HUES48 (cell line): ENCODE data around the gene SCLT1.

Source experiments
- H3K27ac ChIP-seq: one replicate; pipeline ENCODE4 v1.7.0; 2013; ENCODE audit warnings: low read depth, low read length, inconsistent platforms
- H3K27me3 ChIP-seq: 2 replicates; pipeline ENCODE4 v1.6.1; 2013; ENCODE audit warnings: mild to moderate bottlenecking, low read length; ENCODE audit not compliant: control insufficient read depth, insufficient read depth
- H3K36me3 ChIP-seq: 2 replicates; pipeline ENCODE4 v1.6.1; 2013; ENCODE audit warnings: low read length; ENCODE audit not compliant: control insufficient read depth, insufficient read depth
- H3K4me1 ChIP-seq: 2 replicates; pipeline ENCODE4 v1.6.1; 2013; ENCODE audit warnings: mild to moderate bottlenecking, low read length; ENCODE audit not compliant: control insufficient read depth, insufficient read depth
- H3K4me3 ChIP-seq: 2 replicates; pipeline ENCODE4 v1.5.1; 2013; ENCODE audit warnings: mild to moderate bottlenecking, low read depth, low read length
- H3K9ac ChIP-seq: 2 replicates; pipeline ENCODE4 v1.6.1; 2013; ENCODE audit warnings: mild to moderate bottlenecking, low read depth, low read length, moderate library complexity
- H3K9me3 ChIP-seq: 2 replicates; pipeline ENCODE4 v1.6.1; 2013; ENCODE audit warnings: low read length; ENCODE audit not compliant: control insufficient read depth, insufficient read depth

SCLT1 gene

GRCh38 chr4:128958194-128958593 lies 135.1 kb downstream of the SCLT1 start:
- no peaks in the 10 kb centered on the region for H3K27me3 ChIP-seq
- H3K4me3 ChIP-seq = no peak overlapping the region
- H3K36me3 ChIP-seq = no peaks in the 10 kb centered on the region
- no peaks in the 10 kb centered on the region for H3K4me1 ChIP-seq
- no peaks in the 10 kb centered on the region for H3K9me3 ChIP-seq
- H3K27ac ChIP-seq = no peak overlapping the region
- H3K9ac ChIP-seq = no peak overlapping the region

- Histone ChIP-seq H3K27ac (no peak overlapping the region), H3K4me3 (no peak overlapping the region), H3K9ac (no peak overlapping the region), H3K36me3 (no peaks in the 10 kb centered on the region), H3K4me1 (no peaks in the 10 kb centered on the region), H3K27me3 (no peaks in the 10 kb centered on the region), H3K9me3 (no peaks in the 10 kb centered on the region)
Measured at GRCh38 chr4:128957459-128957858, 135.9 kb downstream of the SCLT1 start.

GRCh38 chr4:128955751-128956150 lies 137.6 kb downstream of the SCLT1 start:
- no peak overlapping the region for H3K4me3 ChIP-seq
- H3K9me3 ChIP-seq = no peaks in the 10 kb centered on the region
- H3K9ac ChIP-seq = no peak overlapping the region
- no peaks in the 10 kb centered on the region for H3K36me3 ChIP-seq
- no peaks in the 10 kb centered on the region for H3K27me3 ChIP-seq
- H3K27ac ChIP-seq = no peak overlapping the region
- no peaks in the 10 kb centered on the region for H3K4me1 ChIP-seq

DNA sequence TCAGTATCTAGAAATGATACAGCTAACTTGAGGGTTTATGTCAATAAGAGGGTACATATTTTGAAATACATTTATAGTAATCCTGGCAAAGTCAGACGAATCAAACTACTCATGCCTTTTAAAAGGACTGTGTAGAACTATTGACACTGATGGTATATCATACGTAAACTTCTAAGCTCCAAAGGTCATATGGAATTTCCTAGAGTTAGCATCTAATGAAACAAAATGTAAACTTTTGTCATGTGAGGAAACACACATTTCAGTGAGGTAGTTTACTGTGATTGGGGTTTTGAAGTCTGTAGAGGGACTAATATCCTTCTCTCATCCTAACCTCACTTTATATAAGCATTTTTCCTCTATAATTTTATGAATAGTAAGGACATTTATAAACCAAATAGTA lies 138.4 kb downstream of the SCLT1 start:
- H3K36me3 ChIP-seq = no peaks in the 10 kb centered on the region
- H3K27ac ChIP-seq = no peak overlapping the region
- H3K9ac ChIP-seq = no peak overlapping the region
- no peaks in the 10 kb centered on the region for H3K9me3 ChIP-seq
- H3K4me3 ChIP-seq = no peak overlapping the region
- H3K27me3 ChIP-seq = no peaks in the 10 kb centered on the region
- H3K4me1 ChIP-seq = no peaks in the 10 kb centered on the region

- Histone ChIP-seq H3K4me1 (no peaks in the 10 kb centered on the region), H3K4me3 (no peak overlapping the region), H3K27me3 (no peaks in the 10 kb centered on the region), H3K27ac (no peak overlapping the region), H3K36me3 (no peaks in the 10 kb centered on the region), H3K9me3 (no peaks in the 10 kb centered on the region), H3K9ac (no peak overlapping the region)
Measured at GRCh38 chr4:128951316-128951715, 142.0 kb downstream of the SCLT1 start.

GRCh38 chr4:128950796-128951195 lies 142.5 kb downstream of the SCLT1 start:
- no peaks in the 10 kb centered on the region for H3K4me1 ChIP-seq
- no peak overlapping the region for H3K4me3 ChIP-seq
- no peaks in the 10 kb centered on the region for H3K27me3 ChIP-seq
- H3K27ac ChIP-seq = no peak overlapping the region
- no peaks in the 10 kb centered on the region for H3K36me3 ChIP-seq
- H3K9me3 ChIP-seq = no peaks in the 10 kb centered on the region
- no peak overlapping the region for H3K9ac ChIP-seq

DNA sequence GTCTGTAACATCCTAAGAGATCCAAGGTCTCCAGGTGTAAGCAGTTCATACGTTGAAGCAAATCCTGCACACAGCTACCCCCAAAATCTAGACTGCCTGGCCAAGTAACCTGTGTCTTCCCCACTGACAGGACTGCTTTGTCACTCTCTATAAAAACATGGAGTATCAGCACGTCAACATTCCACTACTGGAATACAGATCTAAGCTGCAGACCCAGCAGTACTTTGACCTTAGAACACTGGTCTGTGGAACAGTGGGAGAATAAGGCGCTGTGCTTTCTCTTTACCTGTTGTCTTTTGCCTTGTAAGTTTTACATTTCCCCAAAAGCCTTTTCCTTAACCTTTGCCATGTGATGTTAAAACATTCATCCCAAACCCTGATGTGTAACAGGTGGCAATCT lies 146.4 kb downstream of the SCLT1 start:
- no peak overlapping the region for H3K4me3 ChIP-seq
- H3K9me3 ChIP-seq = no peaks in the 10 kb centered on the region
- H3K36me3 ChIP-seq = no peaks in the 10 kb centered on the region
- H3K27me3 ChIP-seq = no peaks in the 10 kb centered on the region
- H3K27ac ChIP-seq = no peak overlapping the region
- H3K9ac ChIP-seq = no peak overlapping the region
- no peaks in the 10 kb centered on the region for H3K4me1 ChIP-seq

- Histone ChIP-seq H3K4me1 (no peaks in the 10 kb centered on the region), H3K4me3 (no peak overlapping the region), H3K9me3 (no peaks in the 10 kb centered on the region), H3K27me3 (no peaks in the 10 kb centered on the region), H3K36me3 (no peaks in the 10 kb centered on the region), H3K27ac (no peak overlapping the region), H3K9ac (no peak overlapping the region)
Measured at GRCh38 chr4:128942607-128943006, 150.7 kb downstream of the SCLT1 start.

GRCh38 chr4:128940971-128941370 lies 152.4 kb downstream of the SCLT1 start:
- Histone ChIP-seq H3K27ac (no peak overlapping the region), H3K4me3 (no peak overlapping the region), H3K27me3 (no peaks in the 10 kb centered on the region), H3K4me1 (no peaks in the 10 kb centered on the region), H3K9me3 (no peaks in the 10 kb centered on the region), H3K36me3 (no peaks in the 10 kb centered on the region), H3K9ac (no peak overlapping the region)

- Histone ChIP-seq H3K36me3 (no peaks in the 10 kb centered on the region), H3K4me1 (no peaks in the 10 kb centered on the region), H3K9me3 (no peaks in the 10 kb centered on the region), H3K27ac (no peak overlapping the region), H3K27me3 (no peaks in the 10 kb centered on the region), H3K4me3 (no peak overlapping the region), H3K9ac (no peak overlapping the region)
Measured at GRCh38 chr4:128930051-128930450, 163.3 kb downstream of the SCLT1 start.

GRCh38 chr4:128924951-128925350 lies 168.4 kb downstream of the SCLT1 start:
- H3K36me3 ChIP-seq = no peaks in the 10 kb centered on the region
- H3K9me3 ChIP-seq = no peaks in the 10 kb centered on the region
- no peak overlapping the region for H3K9ac ChIP-seq
- no peaks in the 10 kb centered on the region for H3K27me3 ChIP-seq
- no peaks in the 10 kb centered on the region for H3K4me1 ChIP-seq
- H3K4me3 ChIP-seq = no peak overlapping the region
- H3K27ac ChIP-seq = no peak overlapping the region

DNA sequence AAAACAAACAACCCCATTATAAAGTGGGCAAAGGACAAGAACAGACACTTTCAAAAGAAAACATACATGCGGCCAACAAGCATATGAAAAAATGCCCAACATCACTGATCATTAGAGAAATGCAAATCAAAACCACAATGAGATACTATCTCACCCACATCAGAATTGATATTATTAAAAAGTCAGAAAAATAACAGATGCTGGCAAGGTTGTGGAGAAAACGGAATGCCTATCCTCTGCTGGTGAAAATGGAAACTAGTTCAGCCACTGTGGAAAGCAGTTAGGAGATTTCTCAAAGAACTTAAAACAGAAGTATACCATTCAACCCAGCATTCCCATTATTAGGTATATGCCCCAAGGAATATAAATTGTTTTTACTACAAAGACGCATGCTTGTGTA lies 171.4 kb downstream of the SCLT1 start:
- Histone ChIP-seq H3K27ac (no peak overlapping the region), H3K27me3 (no peaks in the 10 kb centered on the region), H3K4me1 (no peaks in the 10 kb centered on the region), H3K9me3 (no peaks in the 10 kb centered on the region), H3K36me3 (no peaks in the 10 kb centered on the region), H3K9ac (no peak overlapping the region), H3K4me3 (no peak overlapping the region)
